ENCODE measurements around the gene DOCK3. TPM values are rescaled to one million over a fixed set of nuclear protein-coding genes. Genes with fewer than 3 reads are reported as not detected.

Gene DOCK3
- polyA plus RNA-seq, 2 of the 4 experiments (the other 2 are of a cell fraction) = 0.40 to 0.46 TPM

- DNase-seq (ENCODE audit: low read depth in 1 of 2, low spot score in 1 of 2) = no peak
- Histone ChIP-seq H3K27ac (no peak overlapping the region), H3K4me2 (no peak overlapping the region), H3K4me3 (no peak overlapping the region), H3K4me1 (no peaks in the 10 kb centered on the region), H3K9me3 (no peaks in the 10 kb centered on the region)
- 0% methylated on average over 1 of the region's 1 CpG for WGBS (ENCODE audit: missing lambda C conversion rate)
- FAIRE-seq = no peak
- no peak for TF ChIP-seq USF2 (IDR thresholded peaks at IDR 0.05)
- no peak for TF ChIP-seq EHMT2 (IDR thresholded peaks at IDR 0.05; ENCODE audit: low read depth)
- TF ChIP-seq HOXB5 (CRISPR knock-in tag; IDR thresholded peaks at IDR 0.05) = no peak
- no peak for TF ChIP-seq E2F6 (IDR thresholded peaks at IDR 0.05; ENCODE audit: borderline replicate concordance, low read depth)
- no peak for TF ChIP-seq JUN (IDR thresholded peaks at IDR 0.05)
- no peak for TF ChIP-seq RFX5 (IDR thresholded peaks at IDR 0.05)
- no peak for TF ChIP-seq SREBF2 (IDR thresholded peaks at IDR 0.05)
- TF ChIP-seq HOXA7 (CRISPR knock-in tag; IDR thresholded peaks at IDR 0.05) = no peak
- no peak for TF ChIP-seq KDM1A (IDR thresholded peaks at IDR 0.05; ENCODE audit: low read depth)
- TF ChIP-seq MYC (IDR thresholded peaks at IDR 0.05; ENCODE audit: borderline replicate concordance, low read length) = no peak
- TF ChIP-seq RCOR1 (IDR thresholded peaks at IDR 0.05; ENCODE audit: low read depth, low read length) = no peak
- TF ChIP-seq TP53 (CRISPR knock-in tag; IDR thresholded peaks at IDR 0.05) = no peak
- TF ChIP-seq, protein P1, sequence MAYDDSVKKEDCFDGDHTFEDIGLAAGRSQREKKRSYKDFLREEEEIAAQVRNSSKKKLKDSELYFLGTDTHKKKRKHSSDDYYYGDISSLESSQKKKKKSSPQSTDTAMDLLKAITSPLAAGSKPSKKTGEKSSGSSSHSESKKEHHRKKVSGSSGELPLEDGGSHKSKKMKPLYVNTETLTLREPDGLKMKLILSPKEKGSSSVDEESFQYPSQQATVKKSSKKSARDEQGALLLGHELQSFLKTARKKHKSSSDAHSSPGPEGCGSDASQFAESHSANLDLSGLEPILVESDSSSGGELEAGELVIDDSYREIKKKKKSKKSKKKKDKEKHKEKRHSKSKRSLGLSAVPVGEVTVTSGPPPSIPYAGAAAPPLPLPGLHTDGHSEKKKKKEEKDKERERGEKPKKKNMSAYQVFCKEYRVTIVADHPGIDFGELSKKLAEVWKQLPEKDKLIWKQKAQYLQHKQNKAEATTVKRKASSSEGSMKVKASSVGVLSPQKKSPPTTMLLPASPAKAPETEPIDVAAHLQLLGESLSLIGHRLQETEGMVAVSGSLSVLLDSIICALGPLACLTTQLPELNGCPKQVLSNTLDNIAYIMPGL (CRISPR knock-in tag; IDR thresholded peaks at IDR 0.05; ENCODE audit: borderline replicate concordance) = no peak
- no peak for TF ChIP-seq ESRRA (IDR thresholded peaks at IDR 0.05; ENCODE audit: borderline replicate concordance, low read length)
- ChIA-PET CTCF (no interaction called here), POLR2A (no interaction called here)
- ATAC-seq = no peak
Measured at GRCh38 chr3:51063053-51063452, 388.3 kb downstream of the DOCK3 start.

DNA sequence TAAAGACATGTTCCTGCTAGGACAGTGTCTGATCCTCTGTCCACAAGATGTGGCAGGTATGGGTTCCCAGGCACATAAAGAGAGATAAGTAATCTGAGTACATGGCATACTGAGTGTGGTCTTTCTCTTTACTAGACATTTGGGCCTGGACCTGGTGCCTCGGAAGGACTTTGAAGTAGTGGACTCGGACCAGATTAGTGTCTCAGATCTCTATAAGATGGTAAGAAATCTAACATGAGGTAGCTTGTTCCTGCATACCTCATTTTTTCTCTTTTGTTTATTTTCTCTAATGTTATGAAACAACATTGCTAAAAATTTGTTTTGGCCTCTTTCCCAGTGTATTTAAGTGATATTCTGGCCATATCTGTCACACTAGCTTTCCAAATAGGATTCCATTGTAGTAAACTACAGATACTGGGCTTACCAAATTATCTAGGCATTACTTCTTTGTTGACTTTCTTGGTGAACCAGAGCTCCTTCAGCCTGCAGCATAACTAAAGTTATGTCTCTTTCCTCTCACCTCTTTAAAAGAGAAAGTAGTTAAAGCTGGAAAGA is 400.6 kb downstream of the DOCK3 start:
- ATAC-seq (no peak), DNase-seq (ENCODE audit: low read depth in 1 of 2, low spot score in 1 of 2) (no peak), FAIRE-seq (no peak)
- Histone ChIP-seq H3K4me2 (no peak overlapping the region), H3K4me1 (no peaks in the 10 kb centered on the region), H3K27ac (no peak overlapping the region), H3K4me3 (no peak overlapping the region), H3K9me3 (no peaks in the 10 kb centered on the region)
- WGBS (ENCODE audit: missing lambda C conversion rate) = 55% methylated on average over 2 of the region's 2 CpGs
- CTCF ChIA-PET = no interaction called here
- TF ChIP-seq KDM5A (IDR thresholded peaks at IDR 0.05) (no peak), EHMT2 (IDR thresholded peaks at IDR 0.05; ENCODE audit: low read depth) (no peak), MAFK (IDR thresholded peaks at IDR 0.05; ENCODE audit: partially characterized antibody) (no peak), TFCP2L1 (CRISPR knock-in tag; IDR thresholded peaks at IDR 0.05) (no peak), CEBPB (IDR thresholded peaks at IDR 0.05) (no peak), NFE2L2 (conservative IDR thresholded peaks at IDR 0.05; ENCODE audit: low read length) (no peak), MYC (IDR thresholded peaks at IDR 0.05; ENCODE audit: borderline replicate concordance, low read length) (no peak), CHD2 (IDR thresholded peaks at IDR 0.05; ENCODE audit: low read length, partially characterized antibody) (no peak), HDAC2 (IDR thresholded peaks at IDR 0.05) (no peak), TP53 (CRISPR knock-in tag; IDR thresholded peaks at IDR 0.05) (no peak), ESRRA (IDR thresholded peaks at IDR 0.05; ENCODE audit: borderline replicate concordance, low read length) (no peak)
- POLR2A ChIA-PET = no interaction called here

- H3K27ac ChIP-seq = no peak overlapping the region
- TF ChIP-seq RAD21 (conservative IDR thresholded peaks at IDR 0.05 in 1 of 2, IDR thresholded peaks at IDR 0.05 in 1 of 2) (no peak), CHD2 (IDR thresholded peaks at IDR 0.05; ENCODE audit: low read length, partially characterized antibody) (no peak), TP53 (CRISPR knock-in tag; IDR thresholded peaks at IDR 0.05) (no peak)
- H3K9me3 ChIP-seq = peaks cover 10% of the 10 kb centered on the region; the same call in 1 of the 3 replicates
- H3K4me3 ChIP-seq = no peak overlapping the region
- ChIA-PET CTCF (interaction anchor here (0.8 to 1.4 kb wide), 2 partner anchors 18 to 34 kb away, joined by 4 to 6 read pairs; no protein-coding TSS in a partner anchor), POLR2A (no interaction called here)
- no CpG with 5 or more reads among the region's 2 CpGs for WGBS (ENCODE audit: missing lambda C conversion rate)
- H3K4me1 ChIP-seq = no peaks in the 10 kb centered on the region
- FAIRE-seq (no peak), DNase-seq (ENCODE audit: low read depth in 1 of 2, low spot score in 1 of 2) (no peak), ATAC-seq (no peak)
- H3K4me2 ChIP-seq = no peak overlapping the region
Measured at GRCh38 chr3:51082363-51082762, 407.6 kb downstream of the DOCK3 start.

Measured in A549 (cell line).